ENCODE measurements around the gene TOP2B. TPM values are rescaled to one million over a fixed set of nuclear protein-coding genes. Genes with fewer than 3 reads are reported as not detected.

The TOP2B gene
- total RNA-seq, 1 experiment from 2014 or later = 181 TPM

GRCh38 chr3:25619382-25619781 lies 45.3 kb downstream of the TOP2B start:
- no peaks in the 10 kb centered on the region for H3K9me3 ChIP-seq (ENCODE audit: control insufficient read depth, low read depth, low read length)
- no peak overlapping the region for H2BK20ac ChIP-seq (ENCODE audit: low read depth, low read length, poor library complexity, severe bottlenecking)
- no peaks in the 10 kb centered on the region for H3K27me3 Mint-ChIP-seq (ENCODE audit: low read depth)
- H3K79me2 ChIP-seq (ENCODE audit: insufficient read depth, low read length) = no peaks in the 10 kb centered on the region
- no peak overlapping the region for H4K5ac ChIP-seq (ENCODE audit: insufficient read length, low read depth, low read length)
- no peak for TF ChIP-seq CTCF (conservative IDR thresholded peaks at IDR 0.05)
- no peak overlapping the region for H3K4ac ChIP-seq (ENCODE audit: low read depth, low read length)
- no peak overlapping the region for H2BK12ac ChIP-seq (ENCODE audit: insufficient read length, low read depth, low read length)
- H3K23me2 ChIP-seq (ENCODE audit: insufficient read length, low read depth, low read length, poor library complexity, severe bottlenecking) = no peaks in the 10 kb centered on the region
- H2BK5ac ChIP-seq (ENCODE audit: insufficient read length, low read length) = no peak overlapping the region
- H2AFZ ChIP-seq (ENCODE audit: low read length) = no peak overlapping the region
- no peak overlapping the region for H4K91ac ChIP-seq (ENCODE audit: insufficient read length, low read depth, low read length)
- H3K79me1 ChIP-seq (ENCODE audit: insufficient read depth, low read depth, low read length, poor library complexity, severe bottlenecking) = no peaks in the 10 kb centered on the region
- no peak overlapping the region for H3K4me2 ChIP-seq (ENCODE audit: insufficient read depth, insufficient read length, low read length)
- H3K9ac ChIP-seq (ENCODE audit: extremely low read depth, insufficient read length, low read length) = no peak overlapping the region
- no peak overlapping the region for H2BK15ac ChIP-seq (ENCODE audit: low read depth, low read length)
- no peak overlapping the region for H3K18ac ChIP-seq (ENCODE audit: insufficient read length, low read depth, low read length)
- no peak overlapping the region for H2BK120ac ChIP-seq (ENCODE audit: low read depth, low read length, poor library complexity, severe bottlenecking)
- no peak overlapping the region for H3K14ac ChIP-seq (ENCODE audit: insufficient read depth, low read length)
- no peak overlapping the region for H4K8ac ChIP-seq (replicated peaks; ENCODE audit: insufficient read length, low read depth, low read length)
- H4K20me1 ChIP-seq (ENCODE audit: control insufficient read depth, insufficient read depth, insufficient read length) = no peaks in the 10 kb centered on the region
- H3T11ph ChIP-seq (ENCODE audit: low read length) = no peak overlapping the region
- no peaks in the 10 kb centered on the region for H3K4me1 ChIP-seq (ENCODE audit: insufficient read depth, low read length)
- H3K23ac ChIP-seq (ENCODE audit: insufficient read length, low read depth, low read length) = no peak overlapping the region
- H2AK5ac ChIP-seq (ENCODE audit: insufficient read length, low read length) = no peak overlapping the region
- H3K4me3 Mint-ChIP-seq = no peak overlapping the region
- H3K9me3 Mint-ChIP-seq = no peaks in the 10 kb centered on the region
- no peak overlapping the region for H3K27ac Mint-ChIP-seq
- no peak overlapping the region for H3K27ac ChIP-seq (ENCODE audit: insufficient read length, low read depth, low read length)
- no peaks in the 10 kb centered on the region for H3K4me1 Mint-ChIP-seq
- no peak for DNase-seq
- peaks cover 23 to 69% (median 65%) of the 10 kb centered on the region in 3 experiments for H3K36me3 Mint-ChIP-seq (ENCODE audit: insufficient read depth in 1 of 3, low read depth in 3 of 3)
- no peaks in the 10 kb centered on the region for H3K27me3 ChIP-seq (ENCODE audit: insufficient read depth, low read length)
- no peak overlapping the region for H3K56ac ChIP-seq (ENCODE audit: insufficient read length, low read depth, low read length)
